ENCODE data around the gene ABR.

The ABR gene

DNA sequence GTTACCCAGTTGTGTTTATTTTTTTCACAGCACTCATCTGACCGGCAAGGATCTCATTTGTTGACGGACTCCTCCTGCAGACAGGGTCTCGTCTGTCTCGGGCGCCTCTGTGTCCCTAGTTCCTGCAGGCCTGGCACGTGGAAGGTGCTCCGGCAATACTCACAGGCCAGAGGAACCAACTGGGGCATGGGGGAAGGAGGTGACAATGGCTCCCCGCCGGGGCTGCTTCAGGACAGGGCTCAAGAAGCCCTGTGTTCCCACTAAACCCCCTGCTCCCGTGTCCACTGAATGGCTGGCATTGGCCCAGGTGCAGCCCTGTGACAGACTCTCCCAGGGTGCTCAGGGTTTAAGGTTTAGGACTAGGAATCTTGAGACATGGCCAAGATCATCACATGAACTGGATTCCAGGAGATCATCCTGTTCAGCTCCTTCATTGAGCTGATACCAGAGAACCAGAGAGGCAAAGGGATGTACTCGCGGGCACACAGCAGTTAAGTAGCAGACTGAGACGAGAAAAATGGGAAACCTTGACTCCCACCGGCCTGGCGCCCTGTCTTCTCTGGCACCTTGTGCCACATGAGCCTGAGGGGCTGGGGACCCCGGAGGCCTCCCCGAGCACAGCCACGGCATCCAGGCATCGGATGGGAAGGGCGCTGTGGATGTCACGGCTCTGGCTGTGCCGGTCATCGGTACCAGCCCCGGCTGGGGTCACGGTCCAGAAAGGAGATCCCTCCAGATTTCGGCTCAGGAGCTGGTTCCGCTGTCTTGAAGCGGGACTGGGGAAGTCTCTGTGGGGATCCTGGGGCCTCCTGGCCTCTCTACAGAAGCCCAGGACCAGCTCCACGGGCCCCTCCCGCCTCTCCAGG is 153.8 kb downstream of the ABR start:
- TF ChIP-seq, protein P1, sequence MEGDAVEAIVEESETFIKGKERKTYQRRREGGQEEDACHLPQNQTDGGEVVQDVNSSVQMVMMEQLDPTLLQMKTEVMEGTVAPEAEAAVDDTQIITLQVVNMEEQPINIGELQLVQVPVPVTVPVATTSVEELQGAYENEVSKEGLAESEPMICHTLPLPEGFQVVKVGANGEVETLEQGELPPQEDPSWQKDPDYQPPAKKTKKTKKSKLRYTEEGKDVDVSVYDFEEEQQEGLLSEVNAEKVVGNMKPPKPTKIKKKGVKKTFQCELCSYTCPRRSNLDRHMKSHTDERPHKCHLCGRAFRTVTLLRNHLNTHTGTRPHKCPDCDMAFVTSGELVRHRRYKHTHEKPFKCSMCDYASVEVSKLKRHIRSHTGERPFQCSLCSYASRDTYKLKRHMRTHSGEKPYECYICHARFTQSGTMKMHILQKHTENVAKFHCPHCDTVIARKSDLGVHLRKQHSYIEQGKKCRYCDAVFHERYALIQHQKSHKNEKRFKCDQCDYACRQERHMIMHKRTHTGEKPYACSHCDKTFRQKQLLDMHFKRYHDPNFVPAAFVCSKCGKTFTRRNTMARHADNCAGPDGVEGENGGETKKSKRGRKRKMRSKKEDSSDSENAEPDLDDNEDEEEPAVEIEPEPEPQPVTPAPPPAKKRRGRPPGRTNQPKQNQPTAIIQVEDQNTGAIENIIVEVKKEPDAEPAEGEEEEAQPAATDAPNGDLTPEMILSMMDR (IDR thresholded peaks at IDR 0.05): no peak

DNA sequence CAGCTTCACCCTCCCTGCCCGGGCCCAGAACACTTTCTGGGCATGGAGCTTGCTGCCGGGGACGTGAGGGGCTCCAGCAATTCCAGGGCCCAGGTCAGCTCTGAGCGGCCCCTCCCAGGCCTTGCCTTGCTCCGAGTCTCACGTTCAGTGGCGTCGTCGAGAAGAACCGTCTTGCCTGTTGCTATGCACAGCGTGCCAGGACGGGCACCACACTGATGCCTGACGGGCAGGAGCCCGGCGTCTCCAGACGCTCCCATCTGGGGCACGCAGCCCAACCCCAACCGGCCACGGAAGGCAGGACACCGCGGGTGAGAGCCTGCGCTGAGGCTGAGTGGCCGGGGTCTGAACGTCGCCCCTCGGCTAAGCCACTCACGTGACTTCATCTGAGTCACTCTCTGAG is 155.7 kb downstream of the ABR start:
- TF ChIP-seq, protein P1 (IDR thresholded peaks at IDR 0.05): no peak

DNA sequence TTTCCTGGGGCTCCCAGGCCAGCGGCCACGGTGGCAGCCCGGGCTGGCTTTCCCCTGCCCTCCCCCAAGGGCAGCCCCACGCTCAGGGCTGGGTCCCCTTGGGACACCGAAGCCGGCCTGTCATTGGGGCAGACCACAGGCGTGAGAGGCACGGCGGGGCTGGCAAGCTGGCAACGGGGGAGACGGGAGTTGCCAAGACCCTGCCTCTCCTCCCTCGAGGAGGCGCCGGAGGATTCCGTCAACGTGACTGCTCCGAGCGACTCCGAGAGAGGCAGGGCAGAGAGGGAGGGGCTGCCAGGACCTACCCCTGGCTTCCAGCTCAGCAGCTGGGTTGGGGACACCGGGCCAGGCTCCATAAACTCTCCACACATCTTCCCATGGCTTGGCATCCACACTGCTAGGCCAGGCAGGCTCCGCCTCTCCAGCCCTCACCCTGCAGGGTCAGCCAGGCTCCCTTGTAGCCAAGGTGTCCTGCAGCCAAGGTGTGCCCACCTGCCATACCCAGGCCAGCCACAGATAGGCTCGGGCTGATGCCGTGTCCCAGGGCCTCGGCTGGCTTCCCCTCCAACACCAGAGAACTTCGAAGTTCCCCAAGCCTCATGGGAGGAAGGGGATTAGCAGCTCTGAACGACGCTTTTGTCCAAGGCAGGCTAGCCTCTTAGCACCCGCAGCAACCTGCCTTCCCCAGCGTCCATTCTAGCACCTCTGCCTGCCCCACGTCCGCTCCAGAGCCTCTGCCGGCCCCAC is 157.3 kb downstream of the ABR start:
- TF ChIP-seq, protein P1 (IDR thresholded peaks at IDR 0.05): no peak

DNA sequence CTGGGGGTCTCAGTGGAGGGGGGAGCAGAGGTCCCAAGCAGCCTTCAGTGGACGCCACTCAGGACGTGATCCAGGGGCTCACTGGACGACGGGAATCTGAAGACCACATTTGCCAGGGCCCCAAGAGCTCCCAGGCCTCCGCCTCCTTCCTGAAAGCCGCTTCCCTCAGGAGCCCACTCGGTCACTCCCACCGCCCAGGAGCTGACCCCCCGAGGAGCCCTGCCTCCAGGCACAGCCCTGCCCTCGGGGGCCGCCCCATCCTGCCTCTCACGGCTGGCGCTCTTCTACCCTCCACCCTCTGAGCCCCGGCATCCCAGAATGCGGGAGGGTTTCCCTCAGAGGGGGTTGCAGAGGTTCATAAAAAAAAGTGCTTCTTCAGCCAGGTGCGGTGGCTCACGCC is 158.6 kb downstream of the ABR start:
- TF ChIP-seq, protein P1 (IDR thresholded peaks at IDR 0.05): no peak

DNA sequence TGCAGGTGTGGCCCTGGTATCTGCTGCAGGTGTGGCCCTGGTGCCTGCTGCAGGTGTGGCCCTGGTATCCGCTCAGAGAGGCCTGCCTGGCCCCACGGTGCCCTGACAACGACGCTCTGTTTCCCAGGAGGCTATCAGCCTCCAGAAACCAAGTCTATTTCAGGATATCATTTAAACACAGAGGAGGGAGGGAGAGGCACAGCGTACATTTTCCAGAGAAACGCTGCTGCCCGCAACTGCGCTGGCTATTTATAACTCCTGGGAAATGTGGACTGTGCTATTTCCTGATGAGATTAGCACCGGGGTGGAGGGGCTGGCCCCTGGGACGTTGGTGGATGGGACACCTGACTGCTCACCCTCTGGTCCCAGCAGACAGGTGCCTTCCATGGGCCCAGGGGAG is 160.3 kb downstream of the ABR start:
- TF ChIP-seq, protein P1 (IDR thresholded peaks at IDR 0.05): no peak

DNA sequence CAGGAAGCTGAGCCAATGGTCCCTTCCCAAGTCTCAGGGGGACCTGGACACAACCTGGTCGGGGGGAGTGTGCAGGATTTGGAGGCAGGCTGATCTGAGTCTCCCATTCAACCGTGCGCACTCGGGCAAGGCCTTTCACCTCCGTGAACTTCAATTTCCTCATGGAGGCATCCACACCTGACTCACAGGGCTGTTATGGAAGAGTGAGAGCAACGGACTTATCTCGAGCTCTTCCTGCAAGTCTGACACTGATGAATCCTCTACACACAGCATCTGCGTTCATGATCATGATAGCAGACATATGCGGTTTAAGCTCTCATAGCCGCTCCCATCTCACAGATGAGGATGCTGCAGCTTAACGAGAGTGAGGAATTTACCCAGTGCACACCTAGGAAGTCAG is 161.2 kb downstream of the ABR start:
- TF ChIP-seq, protein P1 (IDR thresholded peaks at IDR 0.05): no peak

DNA sequence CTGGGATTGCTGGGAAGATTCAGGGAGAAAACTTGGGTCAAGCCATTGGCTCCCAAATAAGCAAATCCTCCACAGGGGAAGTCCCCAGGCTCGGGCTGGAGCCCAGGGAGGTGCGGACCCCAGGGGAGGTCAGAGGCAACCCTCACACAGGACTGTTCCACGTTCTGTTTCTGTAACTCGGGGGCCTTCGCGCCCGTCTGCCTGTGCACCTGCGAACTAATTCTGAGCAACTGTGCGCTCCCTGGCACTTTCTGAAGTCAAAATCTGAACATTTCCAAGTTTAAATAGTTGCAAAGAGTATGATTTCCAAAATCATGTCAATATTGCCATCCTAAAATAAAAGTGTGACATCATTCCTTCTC is 166.1 kb downstream of the ABR start:
- TF ChIP-seq, protein P1 (IDR thresholded peaks at IDR 0.05): no peak
